ENCODE measurements around the gene BACH2.

- TF ChIP-seq CTCF (conservative IDR thresholded peaks at IDR 0.05; ENCODE audit: low read depth in 2 of 2) = no peak
- no peak for TF ChIP-seq EZH2 (IDR thresholded peaks at IDR 0.05; ENCODE audit: low read depth, unreplicated experiment)
- no peak for TF ChIP-seq EZH2phosphoT487 (IDR thresholded peaks at IDR 0.05; ENCODE audit: unreplicated experiment)
- TF ChIP-seq JUNB (IDR thresholded peaks at IDR 0.05; ENCODE audit: unreplicated experiment) = no peak
- no peak for TF ChIP-seq POLR2AphosphoS5 (IDR thresholded peaks at IDR 0.05; ENCODE audit: low read depth)
- TF ChIP-seq, protein P1, sequence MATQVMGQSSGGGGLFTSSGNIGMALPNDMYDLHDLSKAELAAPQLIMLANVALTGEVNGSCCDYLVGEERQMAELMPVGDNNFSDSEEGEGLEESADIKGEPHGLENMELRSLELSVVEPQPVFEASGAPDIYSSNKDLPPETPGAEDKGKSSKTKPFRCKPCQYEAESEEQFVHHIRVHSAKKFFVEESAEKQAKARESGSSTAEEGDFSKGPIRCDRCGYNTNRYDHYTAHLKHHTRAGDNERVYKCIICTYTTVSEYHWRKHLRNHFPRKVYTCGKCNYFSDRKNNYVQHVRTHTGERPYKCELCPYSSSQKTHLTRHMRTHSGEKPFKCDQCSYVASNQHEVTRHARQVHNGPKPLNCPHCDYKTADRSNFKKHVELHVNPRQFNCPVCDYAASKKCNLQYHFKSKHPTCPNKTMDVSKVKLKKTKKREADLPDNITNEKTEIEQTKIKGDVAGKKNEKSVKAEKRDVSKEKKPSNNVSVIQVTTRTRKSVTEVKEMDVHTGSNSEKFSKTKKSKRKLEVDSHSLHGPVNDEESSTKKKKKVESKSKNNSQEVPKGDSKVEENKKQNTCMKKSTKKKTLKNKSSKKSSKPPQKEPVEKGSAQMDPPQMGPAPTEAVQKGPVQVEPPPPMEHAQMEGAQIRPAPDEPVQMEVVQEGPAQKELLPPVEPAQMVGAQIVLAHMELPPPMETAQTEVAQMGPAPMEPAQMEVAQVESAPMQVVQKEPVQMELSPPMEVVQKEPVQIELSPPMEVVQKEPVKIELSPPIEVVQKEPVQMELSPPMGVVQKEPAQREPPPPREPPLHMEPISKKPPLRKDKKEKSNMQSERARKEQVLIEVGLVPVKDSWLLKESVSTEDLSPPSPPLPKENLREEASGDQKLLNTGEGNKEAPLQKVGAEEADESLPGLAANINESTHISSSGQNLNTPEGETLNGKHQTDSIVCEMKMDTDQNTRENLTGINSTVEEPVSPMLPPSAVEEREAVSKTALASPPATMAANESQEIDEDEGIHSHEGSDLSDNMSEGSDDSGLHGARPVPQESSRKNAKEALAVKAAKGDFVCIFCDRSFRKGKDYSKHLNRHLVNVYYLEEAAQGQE (IDR thresholded peaks at IDR 0.05; ENCODE audit: unreplicated experiment) = no peak
- no peak for TF ChIP-seq ZNF331 (CRISPR knock-in tag; IDR thresholded peaks at IDR 0.05; ENCODE audit: low read depth)
- TF ChIP-seq, protein P2, sequence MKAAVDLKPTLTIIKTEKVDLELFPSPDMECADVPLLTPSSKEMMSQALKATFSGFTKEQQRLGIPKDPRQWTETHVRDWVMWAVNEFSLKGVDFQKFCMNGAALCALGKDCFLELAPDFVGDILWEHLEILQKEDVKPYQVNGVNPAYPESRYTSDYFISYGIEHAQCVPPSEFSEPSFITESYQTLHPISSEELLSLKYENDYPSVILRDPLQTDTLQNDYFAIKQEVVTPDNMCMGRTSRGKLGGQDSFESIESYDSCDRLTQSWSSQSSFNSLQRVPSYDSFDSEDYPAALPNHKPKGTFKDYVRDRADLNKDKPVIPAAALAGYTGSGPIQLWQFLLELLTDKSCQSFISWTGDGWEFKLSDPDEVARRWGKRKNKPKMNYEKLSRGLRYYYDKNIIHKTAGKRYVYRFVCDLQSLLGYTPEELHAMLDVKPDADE (IDR thresholded peaks at IDR 0.05) = no peak
- TF ChIP-seq STAT1 (IDR thresholded peaks at IDR 0.05; ENCODE audit: unreplicated experiment) = no peak
- no peak for TF ChIP-seq CREB1 (CRISPR knock-in tag; IDR thresholded peaks at IDR 0.05; ENCODE audit: low read depth)
Observed at GRCh38 chr6:90302320-90302719, 5.7 kb upstream of the BACH2 start.

Measured in GM23338 (cell line).